ENCODE results near the gene NFIB. TPM values are rescaled to one million over a fixed set of nuclear protein-coding genes. Genes with fewer than 3 reads are reported as not detected.

The NFIB gene
- total and polyA plus RNA-seq, 2 donors (not counting 3 experiments of a cell fraction or from before 2014, with no cell fraction given): 26.4 to 174 TPM

GRCh38 chr9:14306672-14307660 is 7.0 kb downstream of the NFIB start:
- BruUV-seq (replicated peaks): no TSS peak
- dilution Hi-C loops (cut with MboI; ENCODE audit: extremely low pct_ligation_motif_present, low sequenced_read_pairs): no loop called here
- Histone ChIP-seq H3K27ac (ENCODE audit: insufficient read depth, low read depth, low read length) (no peak overlapping the region), H3K36me3 (ENCODE audit: control insufficient read depth in 2 of 2, extremely low read depth in 1 of 2, insufficient read depth in 2 of 2, low read length in 2 of 2) (peaks cover 15 to 32% of the 10 kb centered on the region in 2 experiments), H3K27me3 (ENCODE audit: control insufficient read depth in 2 of 2, insufficient read depth in 2 of 2, low read length in 2 of 2) (no peaks in the 10 kb centered on the region), H3K9ac (replicated peaks; ENCODE audit: extremely low read depth, insufficient read depth, low read length) (no peak overlapping the region), H3K9me3 (replicated peaks; ENCODE audit: control insufficient read depth, insufficient read depth, low read length) (no peaks in the 10 kb centered on the region), H2AFZ (ENCODE audit: low read depth, low read length) (no peak overlapping the region), H3K4me3 (replicated peaks in 1 of 3; ENCODE audit: insufficient read depth in 1 of 3, low read depth in 1 of 3, low read length in 3 of 3) (no peak overlapping the region), H3K4me2 (ENCODE audit: insufficient read depth, low read length) (no peak overlapping the region), H4K20me1 (replicated peaks; ENCODE audit: control insufficient read depth, extremely low read depth, insufficient read depth, low read length) (peaks cover 24% of the 10 kb centered on the region), H3K4me1 (ENCODE audit: control insufficient read depth, extremely low read depth, insufficient read depth, low read length) (peaks cover 44% of the 10 kb centered on the region), H3K9me1 (replicated peaks; ENCODE audit: control insufficient read depth, extremely low read depth, insufficient read depth, low read length) (no peaks in the 10 kb centered on the region), H3K79me2 (ENCODE audit: control insufficient read depth, insufficient read depth, low read length) (peaks cover 98% of the 10 kb centered on the region)
- TF ChIP-seq FOS (IDR thresholded peaks at IDR 0.05; ENCODE audit: borderline replicate concordance, insufficient read depth, low read length) (no peak), POLR2A (IDR thresholded peaks at IDR 0.05; ENCODE audit: low read depth, low read length) (no peak), JUN (IDR thresholded peaks at IDR 0.05; ENCODE audit: borderline replicate concordance, insufficient read depth, insufficient read length, low read depth) (no peak), CTCF (IDR thresholded peaks at IDR 0.05; ENCODE audit: extremely low read depth in 1 of 2, insufficient read depth in 1 of 2, low read depth in 1 of 2, low read length in 2 of 2) (no peak), MYC (IDR thresholded peaks at IDR 0.05; ENCODE audit: low read depth, low read length) (no peak), EZH2 (IDR thresholded peaks at IDR 0.05; ENCODE audit: borderline replicate concordance, low read depth, low read length, severe bottlenecking) (no peak), POLR2AphosphoS5 (IDR thresholded peaks at IDR 0.05; ENCODE audit: insufficient read depth, low read depth, low read length) (no peak), GATA2 (IDR thresholded peaks at IDR 0.05; ENCODE audit: insufficient read depth, insufficient read length, low read depth, low read length) (no peak)
- TF ChIP-seq, protein P1, sequence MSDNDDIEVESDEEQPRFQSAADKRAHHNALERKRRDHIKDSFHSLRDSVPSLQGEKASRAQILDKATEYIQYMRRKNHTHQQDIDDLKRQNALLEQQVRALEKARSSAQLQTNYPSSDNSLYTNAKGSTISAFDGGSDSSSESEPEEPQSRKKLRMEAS (IDR thresholded peaks at IDR 0.05; ENCODE audit: insufficient read depth, insufficient read length): no peak
- FAIRE-seq (no peak), DNase-seq (ENCODE audit: low read depth, low spot score) (no peak)
- intact Hi-C loops (cut with micrococcal nuclease): no loop called here
- CTCF ChIA-PET: interaction anchor here (1.0 kb wide), 1 partner anchor 19 kb away, joined by 3 read pairs; no protein-coding TSS in a partner anchor
- POLR2A ChIA-PET: interaction anchor here (0.6 to 0.8 kb wide), 2 partner anchors 8 to 40 kb away, joined by 3 to 5 read pairs; no protein-coding TSS in a partner anchor

Data from endothelial cell of umbilical vein (primary cell).